ENCODE measurements around the gene SLMAP. TPM values are rescaled to one million over a fixed set of nuclear protein-coding genes. Genes with fewer than 3 reads are reported as not detected.

Gene SLMAP
- total RNA-seq, 2 donors from 2014 or later: 76.3 to 131 TPM

DNA sequence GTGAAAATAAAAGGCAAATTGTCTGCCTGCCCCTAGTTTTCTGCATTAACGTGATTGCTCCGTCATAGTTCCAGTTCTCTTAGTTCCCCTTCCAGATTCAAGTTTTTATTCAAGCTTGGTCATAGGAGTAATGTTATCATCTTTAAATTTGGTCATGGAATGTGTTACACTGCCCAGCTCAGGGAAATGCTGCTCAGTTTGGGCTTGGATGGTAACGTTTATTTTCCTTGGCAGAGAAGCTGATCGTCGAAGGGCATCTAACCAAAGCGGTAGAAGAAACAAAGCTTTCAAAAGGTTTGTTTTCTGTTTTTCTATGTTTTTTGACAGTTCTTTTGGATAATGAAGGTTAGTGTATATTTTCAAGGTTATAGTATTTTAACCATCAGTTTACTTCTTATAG lies 133.7 kb downstream of the SLMAP start:
- intact Hi-C loops (cut with DNase I): no loop called here
- Histone ChIP-seq H3K27me3 (replicated peaks; ENCODE audit: insufficient read depth) (no peaks in the 10 kb centered on the region), H3K9me3 (no peaks in the 10 kb centered on the region), H3K4me3 (no peak overlapping the region), H3K4me1 (replicated peaks) (no peaks in the 10 kb centered on the region), H3K36me3 (no peaks in the 10 kb centered on the region), H3K27ac (peak overlapping the region; percentile 58 to 63)
- DNase-seq (ENCODE audit: low spot score): no peak
- TF ChIP-seq POLR2A (IDR thresholded peaks at IDR 0.05): no peak
- TF ChIP-seq, protein P1, sequence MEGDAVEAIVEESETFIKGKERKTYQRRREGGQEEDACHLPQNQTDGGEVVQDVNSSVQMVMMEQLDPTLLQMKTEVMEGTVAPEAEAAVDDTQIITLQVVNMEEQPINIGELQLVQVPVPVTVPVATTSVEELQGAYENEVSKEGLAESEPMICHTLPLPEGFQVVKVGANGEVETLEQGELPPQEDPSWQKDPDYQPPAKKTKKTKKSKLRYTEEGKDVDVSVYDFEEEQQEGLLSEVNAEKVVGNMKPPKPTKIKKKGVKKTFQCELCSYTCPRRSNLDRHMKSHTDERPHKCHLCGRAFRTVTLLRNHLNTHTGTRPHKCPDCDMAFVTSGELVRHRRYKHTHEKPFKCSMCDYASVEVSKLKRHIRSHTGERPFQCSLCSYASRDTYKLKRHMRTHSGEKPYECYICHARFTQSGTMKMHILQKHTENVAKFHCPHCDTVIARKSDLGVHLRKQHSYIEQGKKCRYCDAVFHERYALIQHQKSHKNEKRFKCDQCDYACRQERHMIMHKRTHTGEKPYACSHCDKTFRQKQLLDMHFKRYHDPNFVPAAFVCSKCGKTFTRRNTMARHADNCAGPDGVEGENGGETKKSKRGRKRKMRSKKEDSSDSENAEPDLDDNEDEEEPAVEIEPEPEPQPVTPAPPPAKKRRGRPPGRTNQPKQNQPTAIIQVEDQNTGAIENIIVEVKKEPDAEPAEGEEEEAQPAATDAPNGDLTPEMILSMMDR (IDR thresholded peaks at IDR 0.05): no peak
- peak; percentile 75 for TF ChIP-seq POLR2AphosphoS5 (IDR thresholded peaks at IDR 0.05)
- WGBS: 45% methylated on average over 6 of the region's 6 CpGs

- Histone ChIP-seq H3K4me3 (no peak overlapping the region), H3K36me3 (no peaks in the 10 kb centered on the region), H3K27ac (peak overlapping the region; percentile 56 to 68), H3K4me1 (replicated peaks) (no peaks in the 10 kb centered on the region), H3K27me3 (replicated peaks; ENCODE audit: insufficient read depth) (no peaks in the 10 kb centered on the region), H3K9me3 (no peaks in the 10 kb centered on the region)
- DNase-seq (ENCODE audit: low spot score): no peak
- TF ChIP-seq POLR2A (IDR thresholded peaks at IDR 0.05) (no peak), POLR2AphosphoS5 (IDR thresholded peaks at IDR 0.05) (peak; percentile 13)
- intact Hi-C loops (cut with DNase I): no loop called here
- 66% methylated on average over 2 of the region's 2 CpGs for WGBS
These were observed 134.8 kb downstream of the SLMAP start for GRCh38 chr3:57890874-57891273.

GRCh38 chr3:57892423-57892822 lies 136.3 kb downstream of the SLMAP start:
- peaks cover 4% of the 10 kb centered on the region for H3K4me1 ChIP-seq (replicated peaks)
- no peaks in the 10 kb centered on the region for H3K36me3 ChIP-seq
- no peaks in the 10 kb centered on the region for H3K27me3 ChIP-seq (replicated peaks; ENCODE audit: insufficient read depth)
- H3K9me3 ChIP-seq: no peaks in the 10 kb centered on the region
- WGBS: 93% methylated on average over 3 of the region's 3 CpGs
- no peak for DNase-seq (ENCODE audit: low spot score)
- peak overlapping the region; percentile 55 to 68 for H3K27ac ChIP-seq
- intact Hi-C loops (cut with DNase I): no loop called here
- TF ChIP-seq, protein P1 (IDR thresholded peaks at IDR 0.05): no peak
- TF ChIP-seq POLR2A (IDR thresholded peaks at IDR 0.05): no peak
- no peak for TF ChIP-seq POLR2AphosphoS5 (IDR thresholded peaks at IDR 0.05)
- H3K4me3 ChIP-seq: no peak overlapping the region

DNA sequence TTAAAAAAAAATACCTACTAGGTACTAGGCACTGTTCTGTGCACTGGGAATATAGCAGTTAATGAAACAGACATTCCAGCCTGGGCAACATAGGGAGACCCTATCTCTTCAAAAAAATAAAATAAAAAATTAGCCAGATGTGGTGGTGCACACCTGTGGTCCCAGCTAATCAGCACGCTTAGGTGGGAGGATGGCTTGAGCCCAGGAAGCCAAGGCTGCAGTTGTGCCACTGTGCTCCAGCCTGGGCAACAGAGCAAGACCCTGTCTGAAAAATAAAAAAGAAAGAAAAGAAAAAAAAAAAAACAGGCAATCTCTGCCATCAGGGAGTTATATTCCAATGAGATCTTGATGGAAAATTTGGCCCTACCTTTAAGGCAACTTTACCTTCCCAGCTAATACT lies 137.0 kb downstream of the SLMAP start:
- TF ChIP-seq POLR2A (IDR thresholded peaks at IDR 0.05) (no peak), POLR2AphosphoS5 (IDR thresholded peaks at IDR 0.05) (no peak)
- TF ChIP-seq, protein P1 (IDR thresholded peaks at IDR 0.05): no peak
- WGBS: 91% methylated on average over 1 of the region's 1 CpG
- intact Hi-C loops (cut with DNase I): no loop called here
- Histone ChIP-seq H3K9me3 (no peaks in the 10 kb centered on the region), H3K4me3 (no peak overlapping the region), H3K27me3 (replicated peaks; ENCODE audit: insufficient read depth) (no peaks in the 10 kb centered on the region), H3K36me3 (no peaks in the 10 kb centered on the region), H3K4me1 (replicated peaks) (peaks cover 4% of the 10 kb centered on the region), H3K27ac (peak overlapping the region; percentile 46 to 55)
- no peak for DNase-seq (ENCODE audit: low spot score)

GRCh38 chr3:57893668-57894067 lies 137.6 kb downstream of the SLMAP start:
- no peak overlapping the region for H3K4me3 ChIP-seq
- H3K9me3 ChIP-seq: no peaks in the 10 kb centered on the region
- H3K36me3 ChIP-seq: no peaks in the 10 kb centered on the region
- DNase-seq (ENCODE audit: low spot score): no peak
- H3K4me1 ChIP-seq (replicated peaks): peaks cover 4% of the 10 kb centered on the region
- peak overlapping the region; percentile 46 to 55 for H3K27ac ChIP-seq
- intact Hi-C loops (cut with DNase I): no loop called here
- TF ChIP-seq, protein P1 (IDR thresholded peaks at IDR 0.05): no peak
- TF ChIP-seq POLR2A (IDR thresholded peaks at IDR 0.05) (no peak), POLR2AphosphoS5 (IDR thresholded peaks at IDR 0.05) (no peak)
- no peaks in the 10 kb centered on the region for H3K27me3 ChIP-seq (replicated peaks; ENCODE audit: insufficient read depth)
- 84% methylated on average over 3 of the region's 3 CpGs for WGBS

All from prostate gland (tissue), 2 donors.